ENCODE measurements around the gene HPS3.
"Not testable (repeated sequence)": the region's sequence is repeated elsewhere in the genome, so short reads cannot be mapped to it uniquely, and the experiment has no call there.

Gene HPS3

DNA sequence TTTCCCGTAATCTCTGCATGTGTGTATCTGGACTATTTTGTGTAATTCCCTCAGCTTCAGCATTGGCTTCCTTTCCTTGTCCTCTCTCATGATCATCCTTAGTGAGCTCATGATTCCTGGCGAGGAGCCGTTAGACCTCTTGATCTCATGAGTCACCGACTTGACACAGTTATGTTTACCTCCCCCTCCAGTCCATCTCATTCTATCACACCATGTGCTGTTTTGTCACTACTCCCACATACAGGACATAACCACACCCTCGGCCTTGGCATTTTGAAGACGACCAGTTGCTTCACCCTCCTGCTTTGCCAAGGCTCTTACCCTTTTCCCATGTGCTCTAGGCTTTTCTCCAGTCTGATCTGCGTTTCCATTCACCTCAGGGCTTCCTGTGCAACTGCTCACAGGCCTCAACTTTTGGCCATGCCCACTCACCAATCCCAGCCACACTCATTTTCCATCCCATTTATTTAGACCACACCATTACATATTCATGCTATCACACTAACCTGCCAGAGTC is 50.7 kb downstream of the HPS3 start:
- Histone ChIP-seq H3K27ac (peak overlapping the region; percentile 54), H3K36me3 (replicated peaks) (no peaks in the 10 kb centered on the region)
- in situ Hi-C loops (cut with HindIII; ENCODE audit: low pct_ligation_motif_present, low sequenced_read_pairs), result no loop called here

DNA sequence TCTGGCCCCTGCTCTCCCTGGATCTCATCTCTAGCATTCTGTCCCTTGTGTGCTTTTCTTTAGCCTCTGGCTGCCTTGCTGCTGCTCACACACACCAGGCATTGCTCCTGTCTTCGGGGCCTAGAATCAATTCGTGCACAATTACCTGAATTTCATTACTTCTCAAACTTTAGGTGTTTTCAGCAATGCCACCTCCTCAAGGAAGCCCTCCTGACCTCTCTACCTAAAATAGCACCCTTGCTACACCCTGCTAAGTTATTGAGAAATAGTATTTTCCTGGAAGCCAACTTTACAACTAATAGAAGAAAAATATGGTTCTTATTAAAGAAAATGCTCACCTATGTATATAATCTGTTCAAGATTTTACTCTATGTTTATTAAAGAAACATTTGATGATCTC is 51.7 kb downstream of the HPS3 start:
- in situ Hi-C loops (cut with HindIII; ENCODE audit: low pct_ligation_motif_present, low sequenced_read_pairs), result no loop called here
- Histone ChIP-seq H3K36me3 (replicated peaks) (no peaks in the 10 kb centered on the region), H3K4me3 (ENCODE audit: low read depth, low read length) (no peak overlapping the region), H3K27ac (no peak overlapping the region), H3K27me3 (replicated peaks) (no peaks in the 10 kb centered on the region)
- TF ChIP-seq, protein P1, sequence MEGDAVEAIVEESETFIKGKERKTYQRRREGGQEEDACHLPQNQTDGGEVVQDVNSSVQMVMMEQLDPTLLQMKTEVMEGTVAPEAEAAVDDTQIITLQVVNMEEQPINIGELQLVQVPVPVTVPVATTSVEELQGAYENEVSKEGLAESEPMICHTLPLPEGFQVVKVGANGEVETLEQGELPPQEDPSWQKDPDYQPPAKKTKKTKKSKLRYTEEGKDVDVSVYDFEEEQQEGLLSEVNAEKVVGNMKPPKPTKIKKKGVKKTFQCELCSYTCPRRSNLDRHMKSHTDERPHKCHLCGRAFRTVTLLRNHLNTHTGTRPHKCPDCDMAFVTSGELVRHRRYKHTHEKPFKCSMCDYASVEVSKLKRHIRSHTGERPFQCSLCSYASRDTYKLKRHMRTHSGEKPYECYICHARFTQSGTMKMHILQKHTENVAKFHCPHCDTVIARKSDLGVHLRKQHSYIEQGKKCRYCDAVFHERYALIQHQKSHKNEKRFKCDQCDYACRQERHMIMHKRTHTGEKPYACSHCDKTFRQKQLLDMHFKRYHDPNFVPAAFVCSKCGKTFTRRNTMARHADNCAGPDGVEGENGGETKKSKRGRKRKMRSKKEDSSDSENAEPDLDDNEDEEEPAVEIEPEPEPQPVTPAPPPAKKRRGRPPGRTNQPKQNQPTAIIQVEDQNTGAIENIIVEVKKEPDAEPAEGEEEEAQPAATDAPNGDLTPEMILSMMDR (IDR thresholded peaks at IDR 0.05; ENCODE audit: low read depth, low read length, missing control alignments), result no peak
- DNase-seq, result no peak

More for the DNA sequence above, 50.7 kb downstream of the HPS3 start:
- Histone ChIP-seq H3K4me3 (ENCODE audit: low read depth, low read length) (no peak overlapping the region), H3K27me3 (replicated peaks) (no peaks in the 10 kb centered on the region)
- TF ChIP-seq, protein P1 (IDR thresholded peaks at IDR 0.05; ENCODE audit: low read depth, low read length, missing control alignments), result no peak
- peak; percentile 98 for DNase-seq

GRCh38 chr3:149186219-149186618 is 56.8 kb downstream of the HPS3 start:
- DNase-seq, result no peak
- Histone ChIP-seq H3K4me3 (ENCODE audit: low read depth, low read length) (no peak overlapping the region), H3K36me3 (replicated peaks) (no peaks in the 10 kb centered on the region), H3K27ac (no peak overlapping the region), H3K27me3 (replicated peaks) (no peaks in the 10 kb centered on the region)
- TF ChIP-seq, protein P1 (IDR thresholded peaks at IDR 0.05; ENCODE audit: low read depth, low read length, missing control alignments), result no peak
- in situ Hi-C loops (cut with HindIII; ENCODE audit: low pct_ligation_motif_present, low sequenced_read_pairs), result no loop called here

DNA sequence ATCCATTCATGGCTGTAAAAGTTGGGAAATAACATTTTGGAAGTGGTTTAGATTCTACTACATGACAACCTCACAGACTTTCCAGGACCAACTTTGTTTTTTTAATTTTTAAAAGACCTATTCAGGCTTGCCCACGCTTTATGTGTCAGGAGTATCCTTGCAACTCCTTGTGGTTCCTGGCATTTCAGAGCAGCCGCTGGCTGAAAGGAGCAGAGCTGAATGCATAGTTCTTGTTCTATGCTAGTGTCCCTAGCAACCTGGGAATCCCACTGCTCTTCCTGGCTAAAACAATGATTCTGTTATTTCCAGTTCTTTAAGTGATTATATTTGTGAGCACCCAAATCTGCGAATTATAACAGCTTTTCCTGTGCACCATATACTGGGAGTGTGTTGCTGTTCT is 57.3 kb downstream of the HPS3 start:
- in situ Hi-C loops (cut with HindIII; ENCODE audit: low pct_ligation_motif_present, low sequenced_read_pairs), result no loop called here
- TF ChIP-seq, protein P1 (IDR thresholded peaks at IDR 0.05; ENCODE audit: low read depth, low read length, missing control alignments), result no peak
- H3K27ac ChIP-seq, result no peak overlapping the region

DNA sequence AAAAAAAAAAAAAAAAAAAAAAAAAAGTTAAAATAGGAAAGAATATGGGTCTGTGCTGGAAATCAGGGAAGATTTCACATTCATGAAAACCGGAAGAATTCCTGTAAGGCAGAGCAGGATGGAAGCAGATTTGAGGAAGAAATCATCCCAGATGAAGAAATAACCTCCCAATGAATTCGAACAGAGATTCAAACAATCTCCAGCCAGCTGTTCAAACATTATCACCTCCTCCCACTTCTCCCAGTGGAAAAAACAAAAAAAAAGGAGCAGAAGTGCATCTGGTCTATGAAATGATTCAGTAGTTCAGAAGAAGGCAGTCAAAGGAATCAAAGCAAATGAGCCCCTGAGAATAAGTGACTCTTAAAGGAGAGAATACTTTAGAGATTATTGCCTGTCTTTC is 59.1 kb downstream of the HPS3 start:
- TF ChIP-seq, protein P1 (IDR thresholded peaks at IDR 0.05; ENCODE audit: low read depth, low read length, missing control alignments), result no peak
- Histone ChIP-seq H3K27ac (no peak overlapping the region), H3K36me3 (replicated peaks) (no peaks in the 10 kb centered on the region), H3K27me3 (replicated peaks) (no peaks in the 10 kb centered on the region), H3K4me3 (ENCODE audit: low read depth, low read length) (no peak overlapping the region)
- DNase-seq, result no peak
- in situ Hi-C loops (cut with HindIII; ENCODE audit: low pct_ligation_motif_present, low sequenced_read_pairs), result no loop called here

More for the DNA sequence above, 57.3 kb downstream of the HPS3 start:
- no peak for DNase-seq
- no peaks in the 10 kb centered on the region for H3K36me3 ChIP-seq (replicated peaks)
- no peak overlapping the region for H3K4me3 ChIP-seq (ENCODE audit: low read depth, low read length)
- no peaks in the 10 kb centered on the region for H3K27me3 ChIP-seq (replicated peaks)

DNA sequence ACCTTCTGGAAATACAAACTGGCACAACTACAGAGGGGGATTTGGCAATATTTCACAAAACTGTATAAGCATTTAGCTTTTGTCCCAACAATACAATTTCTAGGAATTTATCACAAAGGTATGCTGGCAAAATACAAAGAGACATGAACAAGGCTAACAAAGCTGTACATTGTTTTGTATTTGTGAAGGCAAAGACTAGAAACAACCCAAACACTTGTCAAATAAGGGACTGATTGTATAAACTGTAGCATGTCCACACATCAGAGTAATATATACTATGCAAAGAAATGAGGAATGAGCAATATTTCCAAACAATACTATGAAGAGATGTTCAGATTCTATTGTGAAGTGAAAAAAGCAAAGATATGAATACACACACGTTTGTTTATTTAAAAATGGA is 65.8 kb downstream of the HPS3 start:
- H3K27me3 ChIP-seq (replicated peaks), result no peaks in the 10 kb centered on the region
- no peaks in the 10 kb centered on the region for H3K36me3 ChIP-seq (replicated peaks)
- H3K4me3 ChIP-seq (ENCODE audit: low read depth, low read length), result no peak overlapping the region
- no peak overlapping the region for H3K27ac ChIP-seq
- in situ Hi-C loops (cut with HindIII; ENCODE audit: low pct_ligation_motif_present, low sequenced_read_pairs), result no loop called here
- TF ChIP-seq, protein P1 (IDR thresholded peaks at IDR 0.05; ENCODE audit: low read depth, low read length, missing control alignments), result no peak
- DNase-seq, result no peak

DNA sequence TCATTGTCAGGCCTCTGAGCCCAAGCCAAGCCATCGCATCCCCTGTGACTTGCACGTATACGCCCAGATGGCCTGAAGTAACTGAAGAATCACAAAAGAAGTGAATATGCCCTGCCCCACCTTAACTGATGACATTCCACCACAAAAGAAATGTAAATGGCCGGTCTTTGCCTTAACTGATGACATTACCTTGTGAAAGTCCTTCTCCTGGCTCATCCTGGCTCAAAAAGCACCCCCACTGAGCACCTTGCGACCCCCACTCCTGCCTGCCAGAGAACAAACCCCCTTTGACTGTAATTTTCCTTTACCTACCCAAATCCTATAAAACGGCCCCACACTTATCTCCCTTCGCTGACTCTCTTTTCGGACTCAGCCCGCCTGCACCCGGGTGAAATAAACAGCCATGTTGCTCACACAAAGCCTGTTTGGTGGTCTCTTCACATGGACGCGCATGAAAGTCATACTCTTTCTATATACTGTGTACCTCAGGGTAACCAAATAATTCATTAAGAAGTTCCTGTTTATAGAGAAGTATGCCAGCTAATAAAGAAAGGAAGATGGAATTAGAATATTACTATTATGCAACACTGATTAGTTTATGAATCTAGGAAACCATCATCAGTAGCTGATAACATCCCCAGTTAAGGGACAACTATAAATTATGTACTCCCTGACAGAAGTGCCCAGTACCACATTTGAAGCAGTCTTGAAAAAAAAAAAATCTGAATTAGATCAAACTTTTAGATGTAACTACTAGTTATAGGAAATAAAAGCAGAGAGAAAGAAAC is 67.6 kb downstream of the HPS3 start:
- DNase-seq; H3K27ac ChIP-seq; H3K36me3 ChIP-seq (replicated peaks); in situ Hi-C loops (cut with HindIII; ENCODE audit: low pct_ligation_motif_present, low sequenced_read_pairs); H3K27me3 ChIP-seq (replicated peaks): not testable (repeated sequence)
- H3K4me3 ChIP-seq (ENCODE audit: low read depth, low read length), result peak overlapping the region; percentile 0
